HCT116 (cell line): ENCODE results near the gene RBM38. TPM values are rescaled to one million over a fixed set of nuclear protein-coding genes. Genes with fewer than 3 reads are reported as not detected.

Experiments used
- ATAC-seq: fragments of 200-7000 bp; cut with Tn5 transposase; 2 replicates; pipeline ENCODE4 v1.9.1; 2020; ENCODE audit warnings: mild to moderate bottlenecking, moderate library complexity
- BruUV-seq: library from RNA; stranded (reverse); fragments of 400-500 nt; replicated peaks from 2 replicates; lab custom pipeline; 2021; lab: Mats Ljungman, UMichigan
- CTCF ChIA-PET: fragments of 300-600 bp; sonication (Branson Sonifier 250); formaldehyde crosslinking; loops from one replicate; lab custom pipeline; 2021; ENCODE audit warnings: antibody characterized with exemption; lab: Charles Lee
- POLR2A ChIA-PET: fragments of 300-600, 350-600 bp; sonication (Branson Sonifier 250); formaldehyde crosslinking; loops from one replicate; lab custom pipeline; 2021; ENCODE audit warnings: antibody characterized with exemption; lab: Charles Lee
- RAD21 ChIA-PET, 2 experiments: fragments of 300-600 bp; sonication (Branson Sonifier 250); formaldehyde crosslinking; loops; one replicate each; lab custom pipeline; 2023; ENCODE audit warnings: low total read pairs in 2 of 2; ENCODE audit not compliant: uncharacterized antibody in 2 of 2, unreplicated experiment in 2 of 2, low non-redundant PET in 1 of 2; lab: Charles Lee
- DNase-seq: peaks from one replicate; pipeline ENCODE4 v3.0.0-alpha.2; 2010; ENCODE audit warnings: low read depth, low spot score
- H2AFZ ChIP-seq: fragments of 200-600 bp; shearing (Covaris generic), sonication (generic); 2 replicates; pipeline ENCODE4 v1.6.1; 2017; ENCODE audit warnings: low read depth, mixed run types, mixed read lengths, antibody characterized with exemption, low read length; ENCODE audit not compliant: poor library complexity, severe bottlenecking
- H3K27ac ChIP-seq: 2 replicates; pipeline ENCODE4 v1.5.1; 2012; ENCODE audit warnings: low read depth, low read length
- H3K27me3 ChIP-seq: fragments of 200-600 bp; sonication (generic); 2 replicates; pipeline ENCODE4 v1.6.1; 2016; ENCODE audit warnings: mixed run types, low read length, mixed read lengths; ENCODE audit not compliant: insufficient read depth
- H3K36me3 ChIP-seq, 2 experiments: fragments of 200-500 bp in 1 of 2; fragments of 200-600 bp in 1 of 2; sonication (Bioruptor generic) in 1 of 2; sonication (generic) in 1 of 2; 2 replicates each; pipeline versions ENCODE4 v1.5.1 to v1.6.1; 2014 to 2016; ENCODE audit warnings: low read length in 2 of 2, inconsistent platforms in 1 of 2, mixed read lengths in 1 of 2, mixed run types in 1 of 2; ENCODE audit not compliant: insufficient read depth in 2 of 2, control insufficient read depth in 1 of 2
- H3K4me1 ChIP-seq, 2 experiments: fragments of 200-600 bp in 1 of 2; sonication (generic) in 1 of 2; 2 replicates each; pipeline versions ENCODE4 v1.5.1 to v1.6.1; 2012 to 2017; ENCODE audit warnings: low read length in 2 of 2, inconsistent platforms in 1 of 2, mild to moderate bottlenecking in 1 of 2, mixed read lengths in 1 of 2, mixed run types in 1 of 2, moderate library complexity in 1 of 2; ENCODE audit not compliant: insufficient read depth in 2 of 2, control insufficient read depth in 1 of 2
- H3K4me2 ChIP-seq: fragments of 200-600 bp; sonication (generic); 2 replicates; pipeline ENCODE4 v1.6.1; 2017; ENCODE audit warnings: mixed run types, low read length, mixed read lengths
- H3K4me3 ChIP-seq, 2 experiments: fragments of 200-600 bp in 1 of 2; sonication (generic) in 1 of 2; replicated peaks in 1 of 2; 2 replicates each; pipeline ENCODE4 v1.5.1; 2011 to 2016; ENCODE audit warnings: low read length in 2 of 2, control low read depth in 1 of 2, low read depth in 1 of 2, mild to moderate bottlenecking in 1 of 2, mixed read lengths in 1 of 2, mixed run types in 1 of 2
- H3K79me2 ChIP-seq: fragments of 200-600 bp; sonication (generic); 2 replicates; pipeline ENCODE4 v1.6.1; 2017; ENCODE audit warnings: mild to moderate bottlenecking, mixed run types, low read length, moderate library complexity, mixed read lengths; ENCODE audit not compliant: insufficient read depth
- H3K9ac ChIP-seq: fragments of 200-600 bp; sonication (generic); 2 replicates; pipeline ENCODE4 v1.6.1; 2016; ENCODE audit warnings: low read length, mixed read lengths
- H3K9me2 ChIP-seq: fragments of 200-600 bp; sonication (generic), shearing (Covaris generic); 2 replicates; pipeline ENCODE4 v1.6.1; 2017; ENCODE audit warnings: mixed run types, mild to moderate bottlenecking, moderate library complexity; ENCODE audit not compliant: insufficient read depth
- H3K9me3 ChIP-seq, 2 experiments: fragments of 200-500 bp in 1 of 2; fragments of 200-600 bp in 1 of 2; sonication (Bioruptor generic) in 1 of 2; sonication (generic) in 1 of 2; 2 replicates each; pipeline ENCODE4 v1.6.1; 2014 to 2017; ENCODE audit warnings: low read length in 2 of 2, mixed read lengths in 2 of 2, inconsistent platforms in 1 of 2, low read depth in 1 of 2, mild to moderate bottlenecking in 1 of 2, mixed run types in 1 of 2, moderate library complexity in 1 of 2; ENCODE audit not compliant: control insufficient read depth in 1 of 2, insufficient read depth in 1 of 2
- H4K20me1 ChIP-seq: fragments of 200-600 bp; sonication (generic), shearing (Covaris generic); 2 replicates; pipeline ENCODE4 v1.6.1; 2017; ENCODE audit warnings: mixed run types, mild to moderate bottlenecking, moderate library complexity; ENCODE audit not compliant: insufficient read depth
- ATF3 ChIP-seq: IDR thresholded peaks from 2 replicates; pipeline ENCODE4 v1.6.1; 2012
- CTCF ChIP-seq, 3 experiments: fragments of 200-600 bp in 1 of 3; sonication (generic) in 1 of 3; IDR thresholded peaks in 2 of 3; conservative IDR thresholded peaks in 1 of 3; 2 replicates each; pipeline ENCODE4 v1.5.1; 2012 to 2017; ENCODE audit warnings: low read depth in 2 of 3, low read length in 2 of 3, antibody characterized with exemption in 1 of 3, borderline replicate concordance in 1 of 3, control low read depth in 1 of 3, mild to moderate bottlenecking in 1 of 3, mixed read lengths in 1 of 3, mixed run types in 1 of 3, moderate library complexity in 1 of 3; ENCODE audit not compliant: insufficient read depth in 1 of 3
- EGR1 ChIP-seq: IDR thresholded peaks from 2 replicates; pipeline ENCODE4 v1.6.1; 2012; ENCODE audit warnings: low read depth
- ELF1 ChIP-seq: IDR thresholded peaks from 2 replicates; pipeline ENCODE4 v1.6.1; 2012; ENCODE audit warnings: low read depth, borderline replicate concordance
- EZH2 ChIP-seq: fragments of 200-600 bp; sonication (generic); IDR thresholded peaks from 2 replicates; pipeline ENCODE4 v1.6.1; 2017; ENCODE audit warnings: antibody characterized with exemption, mixed run types
- JUND ChIP-seq: IDR thresholded peaks from 2 replicates; pipeline ENCODE4 v1.6.1; 2012
- MAX ChIP-seq: IDR thresholded peaks from 2 replicates; pipeline ENCODE4 v1.6.1; 2012
- POLR2A ChIP-seq: IDR thresholded peaks from 2 replicates; pipeline ENCODE4 v1.7.0; 2011; ENCODE audit warnings: borderline replicate concordance; ENCODE audit not compliant: insufficient read depth, insufficient read length; ENCODE audit errors: extremely low read depth
- TCF7L2 ChIP-seq: IDR thresholded peaks from 2 replicates; pipeline ENCODE4 v1.7.0; 2011; ENCODE audit warnings: borderline replicate concordance, inconsistent platforms; ENCODE audit not compliant: insufficient read depth, insufficient read length; ENCODE audit errors: extremely low read depth
- ZBTB33 ChIP-seq: IDR thresholded peaks from 2 replicates; pipeline ENCODE4 v1.6.1; 2011; ENCODE audit warnings: mild to moderate bottlenecking, low read length, moderate library complexity; ENCODE audit not compliant: insufficient replicate concordance; ENCODE audit errors: extremely low read depth
- intact Hi-C: fragments of 100-400 bp; cut with micrococcal nuclease; formaldehyde crosslinking; loops from 2 replicates; pipeline ENCODE4 v1.10.0; 2022
- total RNA-seq: library from RNA; stranded (reverse); gene quantifications from one replicate; pipeline ENCODE4 v1.2.1, GENCODE V29; 2021; ENCODE audit not compliant: unreplicated experiment

Gene RBM38
- total RNA-seq, 1 experiment from 2014 or later, result 36.2 TPM

- no peak for TF ChIP-seq JUND
- TF ChIP-seq EZH2, result no peak
- no peak for TF ChIP-seq ZBTB33
- TF ChIP-seq ELF1, result no peak
- TF ChIP-seq TCF7L2, result no peak
- TF ChIP-seq EGR1, result no peak
- TF ChIP-seq POLR2A, result no peak
- no peak for TF ChIP-seq CTCF (IDR thresholded peaks at IDR 0.05 in 2 of 3, conservative IDR thresholded peaks at IDR 0.05 in 1 of 3; ENCODE audit: borderline replicate concordance in 1 of 3, insufficient read depth in 1 of 3, low read depth in 2 of 3, low read length in 2 of 3)
- no peak for TF ChIP-seq MAX
- TF ChIP-seq ATF3, result no peak
- H3K4me2 ChIP-seq, result no peak overlapping the region
- ATAC-seq, result no peak
These were observed 20.4 kb downstream of the RBM38 start for GRCh38 chr20:57411406-57412283.

More at GRCh38 chr20:57411406-57412283, 20.4 kb downstream of the RBM38 start:
- no peak for DNase-seq
- Histone ChIP-seq H3K79me2 (no peaks in the 10 kb centered on the region), H3K9ac (no peak overlapping the region), H3K9me3 (no peaks in the 10 kb centered on the region), H3K27me3 (no peaks in the 10 kb centered on the region), H3K9me2 (no peaks in the 10 kb centered on the region), H3K36me3 (peaks cover 2 to 11% of the 10 kb centered on the region in 2 experiments; a peak in 2 of 4 replicates), H2AFZ (no peak overlapping the region), H4K20me1 (no peaks in the 10 kb centered on the region), H3K4me3 (no peak overlapping the region), H3K27ac (no peak overlapping the region), H3K4me1 (peaks cover 0 to 5% of the 10 kb centered on the region in 2 experiments; a peak in 2 of 4 replicates)
- BruUV-seq, result no TSS peak
- RAD21 ChIA-PET, result no interaction called here
- POLR2A ChIA-PET, result no interaction called here
- CTCF ChIA-PET, result no interaction called here
- intact Hi-C loops, result no loop called here
